Sigmoid colon (tissue), 7 donors: Measurements from ENCODE around the gene CCDC178. TPM values are rescaled to one million over a fixed set of nuclear protein-coding genes. Genes with fewer than 3 reads are reported as not detected.
A peak's percentile ranks its signal among the peaks of the same experiment; 100 is the strongest.

Experiments
- DNase-seq: peaks from one replicate; pipeline ENCODE4 v3.0.0-alpha.2; 2019
- H3K27ac ChIP-seq, 4 donors: fragments of 200-600 bp; sonication (generic); one replicate each; pipeline ENCODE4 v1.5.1; 2016 to 2019; ENCODE audit warnings: mild to moderate bottlenecking in 1 of 4
- H3K27me3 ChIP-seq, 3 donors: fragments of 200-600 bp; sonication (generic); one replicate each; pipeline ENCODE4 v1.5.1; 2019; ENCODE audit warnings: mild to moderate bottlenecking in 1 of 3
- H3K36me3 ChIP-seq, 4 donors: fragments of 200-600 bp; sonication (generic); one replicate each; pipeline ENCODE4 v1.5.1; 2016 to 2019
- H3K4me1 ChIP-seq, 4 donors: fragments of 200-600 bp; sonication (generic); one replicate each; pipeline ENCODE4 v1.5.1; 2017 to 2019
- H3K4me3 ChIP-seq, 4 donors: fragments of 200-600 bp; sonication (generic); one replicate each; pipeline ENCODE4 v1.5.1; 2017 to 2019; ENCODE audit warnings: mild to moderate bottlenecking in 2 of 4, moderate library complexity in 1 of 4
- H3K9me3 ChIP-seq, 4 donors: fragments of 200-600 bp in 3 of 4; sonication (generic) in 3 of 4; one replicate each; pipeline versions ENCODE4 v1.5.1 to v1.6.1; 2013 to 2019
- CTCF ChIP-seq, 4 experiments: fragments of 450-650 bp in 3 of 4; fragments of 200-600 bp in 1 of 4; IDR thresholded peaks; one replicate each; pipeline ENCODE4 v1.5.1; 2016 to 2019; ENCODE audit warnings: antibody characterized with exemption in 4 of 4, mild to moderate bottlenecking in 3 of 4, moderate library complexity in 2 of 4
- EP300 ChIP-seq, 4 donors: sonication (generic); formaldehyde crosslinking; IDR thresholded peaks; one replicate each; pipeline ENCODE4 v1.6.1; 2017; ENCODE audit warnings: antibody characterized with exemption in 4 of 4
- POLR2A ChIP-seq, 2 donors: fragments of 450-650 bp; IDR thresholded peaks; one replicate each; pipeline ENCODE4 v1.6.1; 2016; ENCODE audit warnings: antibody characterized with exemption in 2 of 2, mild to moderate bottlenecking in 2 of 2, moderate library complexity in 2 of 2
- POLR2AphosphoS5 ChIP-seq, 4 donors: sonication (generic); formaldehyde crosslinking; IDR thresholded peaks; one replicate each; pipeline ENCODE4 v1.6.1; 2017; ENCODE audit warnings: antibody characterized with exemption in 4 of 4
- WGBS, 2 donors: extraction: QIAGEN DNeasy Blood & Tissue Kit; methylation state at CpG; one replicate each; pipeline ENCODE4 v1.1.7; 2013; 5-methylcytosine and 5-hydroxymethylcytosine counted together
- intact Hi-C: fragments of 100-400 bp; cut with DNase I; formaldehyde crosslinking; loops from one replicate; pipeline ENCODE4 v1.15.1; 2023
- polyA plus RNA-seq, 3 donors: library from polyadenylated mRNA; stranded (reverse); fragments of 200-250 nt; gene quantifications; one replicate each; pipeline ENCODE4 v1.2.3, GENCODE V29; 2013
- total RNA-seq, 4 donors: library from RNA; depleted of rRNA; stranded (reverse); fragments of >200 nt; gene quantifications; one replicate each; pipeline ENCODE4 v1.1.0, GENCODE V29; 2016
- donor health status: healthy with polysubstance abuse.
- donor health status: Bipolar disorder and iron deficiency.
- donor health status: healthy.

The CCDC178 gene
- total and polyA plus RNA-seq, 7 donors, result under 0.01 to 1.7 (median 0.66) TPM; not detected in 2

DNA sequence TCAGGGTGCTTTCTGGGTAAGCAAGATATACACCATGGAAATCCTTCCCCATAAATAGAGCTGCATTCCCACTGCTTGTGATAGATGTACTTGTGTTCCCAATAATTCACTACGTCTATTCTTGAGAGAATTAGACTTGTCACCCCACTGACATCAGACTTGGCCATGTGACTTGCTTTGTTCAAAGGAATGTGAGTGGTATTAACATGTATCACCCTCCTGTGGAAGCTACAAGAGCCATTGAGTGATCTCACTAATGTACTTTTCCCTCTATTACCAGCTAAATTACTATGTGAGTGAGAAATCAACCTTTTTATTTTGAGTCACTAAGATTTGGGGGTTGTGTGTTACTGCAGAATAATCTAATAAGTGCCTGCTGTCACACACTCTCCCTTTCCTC, 176.0 kb downstream of the CCDC178 start:
- Histone ChIP-seq H3K36me3 (no peaks in the 10 kb centered on the region), H3K4me3 (no peak overlapping the region), H3K27me3 (no peaks in the 10 kb centered on the region), H3K27ac (no peak overlapping the region), H3K4me1 (no peaks in the 10 kb centered on the region), H3K9me3 (no peaks in the 10 kb centered on the region)
- intact Hi-C loops, result no loop called here
- no peak for DNase-seq
- TF ChIP-seq POLR2A (IDR thresholded peaks at IDR 0.05), result no peak
- TF ChIP-seq EP300 (IDR thresholded peaks at IDR 0.05), result no peak
- TF ChIP-seq POLR2AphosphoS5 (IDR thresholded peaks at IDR 0.05), result no peak
- TF ChIP-seq CTCF (IDR thresholded peaks at IDR 0.05), result no peak
- WGBS, 2 donors, result 53 to 67% methylated on average over 1 of the region's 1 CpG

DNA sequence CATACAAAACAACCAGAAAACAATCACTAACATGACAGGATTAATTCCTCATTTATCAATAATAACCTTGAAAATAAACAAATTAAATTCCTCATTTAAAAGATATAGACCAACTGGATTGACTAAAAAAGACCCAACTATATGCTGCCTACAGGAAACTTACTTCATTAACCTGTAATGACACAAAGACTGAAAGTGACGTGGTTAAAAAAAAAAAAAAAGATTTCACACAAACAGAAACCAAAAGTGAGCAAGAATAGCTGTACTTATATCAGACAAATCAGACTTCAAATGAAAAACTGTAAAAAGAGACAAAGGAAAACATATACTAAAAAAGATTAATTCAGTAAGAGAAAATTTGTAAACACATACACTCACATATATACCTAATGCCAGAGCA, 201.2 kb downstream of the CCDC178 start:
- Histone ChIP-seq H3K27me3 (no peaks in the 10 kb centered on the region), H3K4me1 (no peaks in the 10 kb centered on the region), H3K4me3 (no peak overlapping the region), H3K36me3 (no peaks in the 10 kb centered on the region), H3K27ac (no peak overlapping the region), H3K9me3 (peaks cover 0 to 3% (median 0%) of the 10 kb centered on the region in 4 donors)
- intact Hi-C loops, result loop anchor here (10.0 kb wide), 1 partner anchor 256 kb away; no protein-coding TSS in a partner anchor
- DNase-seq, result no peak
- TF ChIP-seq POLR2A (IDR thresholded peaks at IDR 0.05), result no peak
- no peak for TF ChIP-seq CTCF (IDR thresholded peaks at IDR 0.05)
- TF ChIP-seq POLR2AphosphoS5 (IDR thresholded peaks at IDR 0.05), result no peak
- no peak for TF ChIP-seq EP300 (IDR thresholded peaks at IDR 0.05)
- 47 to 75% methylated on average over 1 of the region's 1 CpG for WGBS, 2 donors

- Histone ChIP-seq H3K9me3 (no peaks in the 10 kb centered on the region), H3K4me1 (no peaks in the 10 kb centered on the region), H3K4me3 (no peak overlapping the region), H3K27ac (no peak overlapping the region), H3K36me3 (no peaks in the 10 kb centered on the region), H3K27me3 (no peaks in the 10 kb centered on the region)
- TF ChIP-seq POLR2AphosphoS5 (IDR thresholded peaks at IDR 0.05) (no peak), CTCF (IDR thresholded peaks at IDR 0.05) (no peak), EP300 (IDR thresholded peaks at IDR 0.05) (no peak), POLR2A (IDR thresholded peaks at IDR 0.05) (no peak)
- no peak for DNase-seq
- intact Hi-C loops, result loop anchor here (5.0 to 10.0 kb wide), 2 partner anchors 263 to 530 kb away; no protein-coding TSS in a partner anchor
Measured at GRCh38 chr18:33232318-33232626, 208.2 kb downstream of the CCDC178 start.

- Histone ChIP-seq H3K36me3 (no peaks in the 10 kb centered on the region), H3K4me1 (no peaks in the 10 kb centered on the region), H3K27me3 (no peaks in the 10 kb centered on the region), H3K4me3 (no peak overlapping the region), H3K9me3 (no peaks in the 10 kb centered on the region), H3K27ac (no peak overlapping the region)
- intact Hi-C loops, result loop anchor here (5.0 to 10.0 kb wide), 2 partner anchors 263 to 531 kb away; no protein-coding TSS in a partner anchor
- DNase-seq, result peak; percentile 67
- WGBS, 2 donors, result 64 to 68% methylated on average over 6 of the region's 6 CpGs
- TF ChIP-seq POLR2AphosphoS5 (IDR thresholded peaks at IDR 0.05), result no peak
- TF ChIP-seq CTCF (IDR thresholded peaks at IDR 0.05), result peak; percentile 45 to 86 (median 64)
Measured at GRCh38 chr18:33231474-33232317, 208.8 kb downstream of the CCDC178 start.
